ENCODE data around the gene KLC4.
A peak's percentile ranks its signal among the peaks of the same experiment; 100 is the strongest.

KLC4 gene

GRCh38 chr6:43059168-43060033, at the start of gene KLC4, which contains the start of gene MRPL2:
Gene KLC4, plus strand, starts transcription at chr6:43059631. Its CDS starts 1,705 bp downstream, at chr6:43061336.
Gene MRPL2, minus strand, starts transcription at chr6:43059434. Its CDS starts 53 bp downstream, at chr6:43059381.
- peak; percentile 100 for DNase-seq

DNA sequence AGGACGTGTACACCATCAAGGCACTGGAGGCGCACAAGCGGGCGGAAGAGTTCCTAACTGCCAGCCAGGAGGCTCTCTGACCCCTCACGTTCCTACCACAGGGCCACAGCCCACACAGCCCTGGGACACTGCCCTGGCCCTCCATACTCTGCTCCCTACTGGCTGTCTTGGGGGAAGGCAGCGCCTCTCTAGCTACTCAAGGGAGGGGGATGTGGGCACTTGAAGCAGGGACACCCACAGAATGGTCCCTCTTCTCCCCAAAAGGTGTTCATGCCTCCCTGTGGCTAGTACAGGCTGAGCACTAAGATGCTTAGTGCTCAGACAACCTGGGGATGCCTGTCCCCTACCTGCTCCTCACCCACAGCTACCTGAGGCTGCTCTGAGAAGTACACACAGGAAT, 48.2 kb upstream of the KLC4 start:
- no peak for DNase-seq

- no peak for DNase-seq
Observed at GRCh38 chr6:43012364-43012763, 47.1 kb upstream of the KLC4 start.

DNA sequence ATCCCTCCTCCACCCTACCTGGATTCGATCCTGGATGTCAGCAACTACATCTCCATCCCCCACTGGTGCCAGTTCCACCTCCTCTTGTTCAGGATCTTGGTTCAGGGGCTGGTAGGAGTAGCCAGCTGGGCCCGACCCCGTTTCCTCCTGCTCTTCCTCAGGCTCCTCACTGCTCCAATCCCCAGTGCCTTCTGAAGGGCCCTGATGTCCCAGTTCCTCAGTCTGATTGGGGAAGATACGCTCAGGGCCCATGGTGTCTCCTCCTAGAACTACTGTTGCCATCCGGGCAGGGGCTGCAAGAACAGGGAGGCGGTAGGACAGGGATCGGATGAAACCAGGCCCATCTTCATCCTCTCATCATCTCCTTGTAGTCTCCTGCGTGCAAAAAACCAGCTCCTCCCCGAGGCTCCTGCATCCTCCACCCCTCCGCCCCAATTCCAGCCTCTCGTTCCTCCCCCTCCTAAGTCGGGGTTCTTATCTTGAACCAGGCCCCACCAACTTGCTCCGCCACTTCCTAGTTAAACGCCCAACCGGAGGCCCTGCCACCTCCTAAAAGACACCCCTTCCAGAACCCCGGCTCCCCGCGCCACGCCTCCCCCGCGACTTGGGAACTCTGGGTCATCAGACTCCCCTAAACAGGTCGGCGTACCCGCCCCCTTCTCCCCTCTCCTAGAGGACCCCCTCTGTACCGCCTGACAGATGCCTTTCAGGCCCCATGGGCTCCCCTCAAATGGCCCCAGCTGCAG, 46.2 kb upstream of the KLC4 start:
- peak; percentile 60 for DNase-seq

- peak; percentile 100 for DNase-seq
Observed at GRCh38 chr6:43013843-43014433, 45.5 kb upstream of the KLC4 start, which contains the start of the genes KLHDC3 and MEA1. Gene KLHDC3, plus strand, starts transcription at chr6:43014249. Its CDS starts 2,944 bp downstream, at chr6:43017193. Gene MEA1, minus strand, starts transcription at chr6:43013946. Its CDS starts 133 bp downstream, at chr6:43013813.

DNA sequence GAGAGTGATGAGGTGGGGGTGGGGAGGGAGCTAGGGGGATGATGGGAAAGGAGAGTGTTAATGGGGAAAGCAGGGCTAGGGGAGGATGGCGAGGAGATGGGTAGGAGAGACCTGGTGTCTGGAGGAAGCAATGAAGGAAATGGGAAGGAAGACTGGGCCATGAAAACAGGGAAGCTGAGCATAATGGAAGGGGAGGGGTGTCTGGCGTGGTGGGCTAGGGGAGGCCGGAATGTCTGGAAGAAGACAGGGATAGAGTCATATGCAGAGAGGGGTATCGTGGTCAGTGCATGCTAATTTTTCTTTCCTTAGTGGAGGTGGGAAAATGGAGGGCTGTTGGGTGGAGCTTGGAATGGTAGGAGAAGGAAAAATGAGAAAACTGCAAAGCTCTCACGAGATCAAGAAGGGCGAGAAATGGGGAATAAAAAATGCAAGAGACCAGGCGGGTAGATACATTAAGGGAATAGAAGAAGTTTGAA, 45.0 kb upstream of the KLC4 start:
- no peak for DNase-seq

DNA sequence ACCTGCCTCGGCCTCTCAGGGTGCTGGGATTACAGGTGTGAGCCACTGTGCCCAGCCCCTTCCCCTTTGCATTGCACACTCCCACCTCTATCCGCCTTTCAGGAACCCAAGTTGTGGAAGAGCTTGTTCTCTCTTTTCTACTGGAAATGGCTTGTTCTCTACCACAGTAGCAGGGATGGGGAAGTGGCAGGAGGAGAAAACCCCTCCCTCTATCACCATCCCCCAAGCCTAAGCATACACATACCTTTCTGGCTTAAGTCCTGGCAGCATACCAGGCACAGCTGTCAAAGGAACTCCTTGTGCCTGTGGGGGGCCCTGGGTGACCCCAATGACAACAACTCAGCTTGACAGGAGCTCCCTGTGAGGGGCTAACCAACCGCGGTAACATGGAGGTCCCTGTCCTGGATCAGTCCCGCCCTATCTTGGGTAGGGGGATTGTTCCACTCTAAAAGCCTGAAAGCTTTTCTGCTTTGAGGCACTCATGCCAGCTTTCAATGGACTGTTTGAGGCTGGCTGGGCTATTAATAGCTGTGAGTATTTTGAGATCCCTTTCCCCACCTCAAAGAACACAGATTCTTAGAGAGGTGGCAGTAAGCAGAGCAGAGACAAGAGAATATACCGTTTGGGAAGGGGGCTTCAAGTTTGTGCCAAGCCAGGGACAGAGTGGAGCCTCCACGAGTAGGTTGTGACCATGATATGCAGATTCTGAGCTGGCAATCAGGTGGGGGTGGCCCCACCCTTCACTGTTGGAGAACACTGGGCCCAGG, 43.1 kb upstream of the KLC4 start:
- DNase-seq: no peak

GRCh38 chr6:43016943-43017334, 42.5 kb upstream of the KLC4 start:
- no peak for DNase-seq

DNA sequence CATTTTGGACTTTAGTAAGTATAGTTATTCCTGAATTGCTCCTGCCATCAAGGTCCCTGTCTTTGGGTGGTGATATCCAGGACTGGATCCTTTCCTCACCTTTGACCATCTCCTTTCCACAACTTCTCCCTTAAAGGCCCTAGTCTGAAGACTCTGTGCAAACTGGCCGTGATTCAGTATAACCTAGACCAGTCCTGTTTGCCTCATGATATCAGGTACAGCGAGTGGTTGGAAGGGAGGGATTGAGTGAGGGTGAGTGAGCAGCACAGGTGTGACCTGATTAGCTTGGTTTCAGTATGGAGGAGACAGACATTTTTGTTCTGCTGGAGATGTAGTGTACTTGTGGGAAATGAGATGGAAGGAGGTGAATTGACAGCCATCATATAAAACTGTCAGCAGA, 40.3 kb upstream of the KLC4 start:
- no peak for DNase-seq

- no peak for DNase-seq
Observed at GRCh38 chr6:43020052-43020705, 39.3 kb upstream of the KLC4 start.

DNA sequence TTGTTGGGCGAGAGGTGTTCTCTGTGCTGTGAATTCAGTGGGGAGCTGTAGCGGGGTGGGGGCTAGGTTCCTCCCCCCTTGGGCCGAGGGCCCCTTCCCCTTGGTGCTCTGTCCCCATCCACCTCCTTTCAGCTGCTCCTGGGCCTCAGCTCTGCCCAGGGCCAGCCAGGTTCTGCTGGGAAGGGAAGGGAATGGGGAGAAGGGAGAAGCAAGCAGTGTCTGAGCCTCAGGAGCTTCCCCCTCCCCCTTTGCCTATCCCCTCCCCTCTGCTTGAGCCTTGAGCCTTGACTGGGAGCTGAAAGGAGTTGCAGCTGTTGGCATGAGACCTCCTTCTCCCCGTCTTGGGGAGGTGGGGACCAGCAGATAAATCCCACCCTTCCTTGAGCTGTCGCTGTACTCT, 38.6 kb upstream of the KLC4 start:
- peak; percentile 89 for DNase-seq

DNA sequence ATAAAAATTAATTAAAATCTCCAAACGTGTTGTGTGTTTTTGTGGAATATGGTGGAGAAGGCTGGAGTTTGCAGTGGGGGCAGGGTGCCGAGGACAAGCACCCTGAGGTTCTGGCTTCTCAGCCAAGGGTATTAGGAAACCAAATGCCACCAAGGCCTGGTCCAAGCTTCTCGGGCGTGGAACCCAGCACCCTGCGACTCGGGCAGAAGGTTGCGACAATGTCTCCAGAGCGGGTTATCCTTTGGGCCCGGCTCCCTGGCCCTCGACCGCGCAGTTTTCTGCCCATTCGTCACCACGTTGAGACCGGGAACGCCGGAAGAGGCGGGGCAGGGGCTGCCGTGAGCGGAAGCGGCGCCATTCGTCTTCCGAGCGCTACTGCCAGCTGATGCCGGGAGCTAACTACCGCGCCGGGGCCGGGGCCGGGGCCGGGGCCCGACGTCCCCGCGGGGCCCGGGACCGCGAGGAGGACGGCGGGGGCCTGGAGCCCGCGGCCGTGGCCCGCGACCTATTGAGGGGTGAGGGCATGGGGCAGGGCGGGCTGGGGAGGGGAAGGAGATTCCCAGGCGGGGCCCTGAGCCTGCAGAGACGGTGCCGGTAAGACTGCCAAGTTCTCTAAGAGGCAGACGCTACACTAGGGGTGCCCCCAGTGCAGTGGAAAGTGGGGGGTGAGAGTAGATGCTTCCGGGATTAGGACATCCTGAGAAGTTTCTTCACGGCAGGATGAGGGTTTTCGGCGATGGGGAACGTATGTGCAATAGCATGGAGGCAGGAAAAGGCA, 38.0 kb upstream of the KLC4 start, which contains the start of gene RRP36:
Gene RRP36, plus strand, starts transcription at position 354 of the 778 bp plus-strand sequence. Its CDS starts 32 bp downstream, at position 386.
- DNase-seq: peak; percentile 88

GRCh38 chr6:43024436-43024835, 35.0 kb upstream of the KLC4 start:
- no peak for DNase-seq

DNA sequence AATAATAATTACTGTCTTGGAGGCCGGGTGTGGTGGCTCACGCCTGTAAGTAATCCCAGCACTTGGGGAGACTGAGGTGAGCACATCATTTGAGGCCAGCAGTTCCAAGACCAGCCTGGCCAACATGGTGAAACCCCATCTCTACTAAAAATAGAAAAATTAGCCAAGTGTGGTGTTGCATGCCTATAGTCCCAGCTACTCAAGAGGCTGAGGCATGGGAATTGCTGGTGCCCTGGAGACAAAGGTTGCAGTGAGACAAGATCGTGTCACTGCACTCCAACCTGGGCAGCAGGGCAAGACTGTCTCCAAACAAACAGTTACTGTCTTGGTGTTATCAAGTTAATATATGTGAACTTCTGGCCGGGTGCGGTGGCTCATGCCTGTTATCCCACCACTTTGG, 33.1 kb upstream of the KLC4 start:
- DNase-seq: no peak

DNA sequence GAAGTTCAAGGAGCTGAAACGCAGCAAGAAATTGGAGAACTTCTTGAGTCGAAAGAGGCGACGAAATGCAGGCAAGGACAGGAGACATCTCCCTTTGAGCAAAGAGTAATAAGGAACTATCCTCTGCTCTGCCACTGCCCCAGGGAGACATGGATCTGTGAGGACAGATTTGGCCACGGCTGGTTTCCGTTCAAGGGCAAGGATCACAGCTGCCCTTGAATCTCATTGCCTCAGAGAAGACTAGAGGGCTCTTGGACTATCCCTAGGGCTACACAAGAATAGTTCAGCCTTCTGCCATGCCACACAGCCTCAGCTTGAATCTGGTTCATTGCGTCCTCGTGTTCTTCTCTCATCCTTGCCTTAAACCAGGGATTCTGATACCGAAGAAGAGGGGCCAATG, 30.3 kb upstream of the KLC4 start:
- no peak for DNase-seq

GRCh38 chr6:43032326-43032725, 27.1 kb upstream of the KLC4 start:
- DNase-seq: no peak

DNA sequence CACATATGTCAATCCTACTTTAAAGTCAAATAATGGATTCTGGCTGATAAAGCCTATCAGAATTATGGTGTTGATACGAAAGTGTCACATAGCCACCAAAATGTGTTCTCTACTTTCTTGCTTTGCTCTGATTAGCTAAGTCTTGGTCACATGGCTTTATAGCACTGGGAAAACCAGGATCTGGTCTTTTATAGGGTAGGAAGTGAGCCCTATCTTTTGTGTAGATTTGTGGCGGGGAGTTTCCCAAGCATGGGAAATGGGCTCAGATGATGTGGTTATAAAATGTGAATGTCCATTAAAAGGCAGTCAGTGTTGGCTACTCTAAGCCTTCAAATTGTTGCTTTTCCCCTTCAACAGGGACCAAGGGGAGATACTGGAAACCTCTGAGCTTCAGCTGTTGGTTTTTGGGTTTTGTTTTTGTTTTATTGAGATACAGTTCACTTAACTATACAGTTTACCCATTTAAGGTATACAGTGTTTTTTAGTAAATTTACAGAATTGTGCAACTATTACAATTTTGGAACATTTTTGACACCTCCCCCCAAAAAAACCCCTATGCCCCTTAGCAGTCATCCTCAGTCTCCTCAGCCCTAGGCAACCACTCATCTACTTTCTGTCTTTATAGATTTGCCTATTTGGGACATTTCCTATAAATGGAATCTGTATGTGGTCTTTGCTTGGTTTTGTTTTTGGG, 25.8 kb upstream of the KLC4 start:
- no peak for DNase-seq

DNA sequence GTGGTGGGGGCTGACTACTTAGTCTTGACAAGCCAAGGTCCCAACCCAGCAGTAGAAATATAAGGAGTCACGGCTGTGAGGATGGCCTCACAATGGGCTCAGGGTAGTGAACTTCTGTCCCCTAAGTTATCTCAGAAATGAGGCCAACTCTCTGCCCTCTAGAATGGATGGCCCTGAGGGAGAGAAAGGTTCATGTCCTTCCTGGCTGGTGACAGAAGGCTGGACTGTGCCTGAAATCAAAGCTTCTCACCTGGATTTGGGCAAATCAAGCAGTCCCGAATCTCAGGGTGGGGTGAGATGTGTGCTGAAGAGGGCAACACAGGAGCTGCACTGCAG, 25.3 kb upstream of the KLC4 start:
- DNase-seq: no peak

DNA sequence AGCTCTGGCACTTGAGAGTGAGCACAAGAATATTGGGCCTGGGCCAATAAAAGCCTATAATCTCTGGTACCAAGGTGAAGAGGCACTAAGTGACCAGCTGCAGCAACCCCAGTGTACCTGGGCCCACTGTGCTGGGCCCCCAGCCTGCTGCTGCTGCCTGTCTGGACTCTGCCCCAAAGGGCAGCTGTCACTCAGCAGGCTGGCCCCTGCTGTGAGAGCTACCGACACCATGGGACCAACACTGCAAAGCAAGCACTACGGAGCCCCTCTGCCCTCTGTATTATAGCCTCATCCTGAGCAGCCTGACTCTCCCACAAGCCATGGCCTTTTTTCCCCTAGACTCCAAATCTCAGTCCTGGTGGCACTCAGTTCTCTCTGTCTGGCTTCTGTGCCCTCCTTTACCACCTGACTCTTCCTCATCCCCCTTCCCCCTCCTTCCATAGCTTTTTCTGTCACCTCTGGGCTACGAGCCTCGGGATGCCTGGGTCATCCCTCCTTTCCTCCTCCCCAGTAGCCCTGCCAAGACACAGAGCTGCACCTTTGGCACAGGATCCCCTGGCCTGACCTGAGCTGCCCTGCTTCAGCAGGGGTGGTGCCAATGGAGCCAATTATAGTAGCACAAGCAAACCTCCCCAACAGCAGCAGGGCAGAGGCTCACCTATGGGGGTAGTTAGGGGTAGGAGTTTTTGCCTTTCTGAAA, 23.8 kb upstream of the KLC4 start:
- DNase-seq: no peak

- DNase-seq: no peak
Observed at GRCh38 chr6:43036712-43037111, 22.7 kb upstream of the KLC4 start.

Data from NCI-H82 (cell line).